Fibroblast of lung (primary cell): ENCODE results near the gene GCHFR.

Experiments used
- EZH2 ChIP-seq: IDR thresholded peaks from 2 replicates; pipeline ENCODE4 v1.5.1; 2012; ENCODE audit warnings: low read length, control low read depth, mild to moderate bottlenecking; ENCODE audit errors: missing control alignments
- TF ChIP-seq, protein P1 (sequence below), 2 donors: IDR thresholded peaks in 1 of 2; conservative IDR thresholded peaks in 1 of 2; 1 replicate in 1 of 2; 2 replicates in 1 of 2; pipeline ENCODE4 v1.5.1; 2011 to 2012; ENCODE audit warnings: low read length in 2 of 2, control low read depth in 1 of 2, inconsistent platforms in 1 of 2, low read depth in 1 of 2, mild to moderate bottlenecking in 1 of 2

DNA sequence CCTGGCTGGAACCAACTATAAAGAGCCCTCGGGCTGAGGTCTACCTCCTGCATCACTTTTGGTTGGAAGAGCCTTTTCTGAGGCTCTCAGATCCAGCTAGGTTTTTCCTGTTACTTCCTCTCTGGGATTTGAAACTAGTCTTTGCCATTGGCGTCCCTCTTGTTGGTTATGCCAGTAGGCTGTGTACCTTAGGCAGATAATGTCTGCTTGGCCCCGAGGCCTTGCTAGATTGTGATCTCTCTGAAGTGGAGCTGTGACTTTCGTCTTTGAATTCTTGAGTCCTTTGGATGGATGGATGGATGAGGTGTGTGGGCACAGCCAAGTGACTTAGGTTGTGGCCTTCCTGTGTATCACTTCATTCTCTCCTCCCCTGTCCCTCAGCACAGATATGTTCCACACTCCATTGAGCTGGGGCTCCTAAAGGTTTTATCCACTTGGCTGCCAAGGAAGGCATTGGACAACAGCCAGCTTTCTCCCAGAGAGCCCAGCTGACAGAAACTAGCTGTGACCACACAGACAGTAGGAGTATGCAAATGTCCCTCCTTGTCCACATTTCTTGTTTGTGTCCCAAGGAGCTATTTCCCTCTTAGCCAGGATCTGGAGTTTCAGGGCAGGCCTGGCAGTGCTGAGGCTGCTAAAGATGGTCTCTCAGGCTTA, 51.3 kb downstream of the GCHFR start:
- no peak for TF ChIP-seq EZH2
- TF ChIP-seq, protein P1, sequence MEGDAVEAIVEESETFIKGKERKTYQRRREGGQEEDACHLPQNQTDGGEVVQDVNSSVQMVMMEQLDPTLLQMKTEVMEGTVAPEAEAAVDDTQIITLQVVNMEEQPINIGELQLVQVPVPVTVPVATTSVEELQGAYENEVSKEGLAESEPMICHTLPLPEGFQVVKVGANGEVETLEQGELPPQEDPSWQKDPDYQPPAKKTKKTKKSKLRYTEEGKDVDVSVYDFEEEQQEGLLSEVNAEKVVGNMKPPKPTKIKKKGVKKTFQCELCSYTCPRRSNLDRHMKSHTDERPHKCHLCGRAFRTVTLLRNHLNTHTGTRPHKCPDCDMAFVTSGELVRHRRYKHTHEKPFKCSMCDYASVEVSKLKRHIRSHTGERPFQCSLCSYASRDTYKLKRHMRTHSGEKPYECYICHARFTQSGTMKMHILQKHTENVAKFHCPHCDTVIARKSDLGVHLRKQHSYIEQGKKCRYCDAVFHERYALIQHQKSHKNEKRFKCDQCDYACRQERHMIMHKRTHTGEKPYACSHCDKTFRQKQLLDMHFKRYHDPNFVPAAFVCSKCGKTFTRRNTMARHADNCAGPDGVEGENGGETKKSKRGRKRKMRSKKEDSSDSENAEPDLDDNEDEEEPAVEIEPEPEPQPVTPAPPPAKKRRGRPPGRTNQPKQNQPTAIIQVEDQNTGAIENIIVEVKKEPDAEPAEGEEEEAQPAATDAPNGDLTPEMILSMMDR (conservative IDR thresholded peaks at IDR 0.05 in 1 of 2, IDR thresholded peaks at IDR 0.05 in 1 of 2; ENCODE audit: low read depth in 1 of 2, low read length in 2 of 2) = no peak
